ENCODE results near the gene TBC1D10B.
A peak's percentile ranks its signal among the peaks of the same experiment; 100 is the strongest.

TBC1D10B gene

DNA sequence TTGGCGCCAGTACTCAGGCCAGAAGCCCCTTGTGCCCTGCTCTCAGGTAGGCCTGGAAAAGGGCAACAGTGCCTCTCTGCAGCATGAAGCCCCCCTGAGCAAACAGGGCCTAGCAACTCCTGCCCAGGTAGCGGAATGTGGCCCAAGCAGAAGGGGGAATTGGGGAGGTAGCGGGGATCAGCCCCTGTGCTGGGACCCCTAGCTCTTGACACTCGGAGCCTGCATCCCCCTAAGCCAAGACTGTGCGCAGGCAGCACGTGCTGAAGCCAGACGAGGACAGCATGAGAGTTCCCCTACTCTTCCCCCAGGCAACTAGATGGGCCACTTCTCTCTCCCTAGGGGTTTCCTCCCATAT, 14.4 kb downstream of the TBC1D10B start:
- Histone ChIP-seq H3K27ac (replicated peaks) (peak overlapping the region; percentile 94), H3K4me3 (replicated peaks; ENCODE audit: insufficient read depth, low read length) (peak overlapping the region; percentile 95), H3K27me3 (ENCODE audit: insufficient read depth, poor library complexity, severe bottlenecking) (no peaks in the 10 kb centered on the region)
- TF ChIP-seq GABPA (IDR thresholded peaks at IDR 0.05; ENCODE audit: low read depth) (no peak), SPI1 (IDR thresholded peaks at IDR 0.05; ENCODE audit: borderline replicate concordance, low read depth) (no peak), POLR2AphosphoS5 (IDR thresholded peaks at IDR 0.05; ENCODE audit: low read depth) (no peak; the same call in 1 of the 2 replicates)
- TF ChIP-seq, protein P1, sequence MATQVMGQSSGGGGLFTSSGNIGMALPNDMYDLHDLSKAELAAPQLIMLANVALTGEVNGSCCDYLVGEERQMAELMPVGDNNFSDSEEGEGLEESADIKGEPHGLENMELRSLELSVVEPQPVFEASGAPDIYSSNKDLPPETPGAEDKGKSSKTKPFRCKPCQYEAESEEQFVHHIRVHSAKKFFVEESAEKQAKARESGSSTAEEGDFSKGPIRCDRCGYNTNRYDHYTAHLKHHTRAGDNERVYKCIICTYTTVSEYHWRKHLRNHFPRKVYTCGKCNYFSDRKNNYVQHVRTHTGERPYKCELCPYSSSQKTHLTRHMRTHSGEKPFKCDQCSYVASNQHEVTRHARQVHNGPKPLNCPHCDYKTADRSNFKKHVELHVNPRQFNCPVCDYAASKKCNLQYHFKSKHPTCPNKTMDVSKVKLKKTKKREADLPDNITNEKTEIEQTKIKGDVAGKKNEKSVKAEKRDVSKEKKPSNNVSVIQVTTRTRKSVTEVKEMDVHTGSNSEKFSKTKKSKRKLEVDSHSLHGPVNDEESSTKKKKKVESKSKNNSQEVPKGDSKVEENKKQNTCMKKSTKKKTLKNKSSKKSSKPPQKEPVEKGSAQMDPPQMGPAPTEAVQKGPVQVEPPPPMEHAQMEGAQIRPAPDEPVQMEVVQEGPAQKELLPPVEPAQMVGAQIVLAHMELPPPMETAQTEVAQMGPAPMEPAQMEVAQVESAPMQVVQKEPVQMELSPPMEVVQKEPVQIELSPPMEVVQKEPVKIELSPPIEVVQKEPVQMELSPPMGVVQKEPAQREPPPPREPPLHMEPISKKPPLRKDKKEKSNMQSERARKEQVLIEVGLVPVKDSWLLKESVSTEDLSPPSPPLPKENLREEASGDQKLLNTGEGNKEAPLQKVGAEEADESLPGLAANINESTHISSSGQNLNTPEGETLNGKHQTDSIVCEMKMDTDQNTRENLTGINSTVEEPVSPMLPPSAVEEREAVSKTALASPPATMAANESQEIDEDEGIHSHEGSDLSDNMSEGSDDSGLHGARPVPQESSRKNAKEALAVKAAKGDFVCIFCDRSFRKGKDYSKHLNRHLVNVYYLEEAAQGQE (IDR thresholded peaks at IDR 0.05; ENCODE audit: insufficient replicate concordance, low read depth), result no peak
- TF ChIP-seq, protein P2, sequence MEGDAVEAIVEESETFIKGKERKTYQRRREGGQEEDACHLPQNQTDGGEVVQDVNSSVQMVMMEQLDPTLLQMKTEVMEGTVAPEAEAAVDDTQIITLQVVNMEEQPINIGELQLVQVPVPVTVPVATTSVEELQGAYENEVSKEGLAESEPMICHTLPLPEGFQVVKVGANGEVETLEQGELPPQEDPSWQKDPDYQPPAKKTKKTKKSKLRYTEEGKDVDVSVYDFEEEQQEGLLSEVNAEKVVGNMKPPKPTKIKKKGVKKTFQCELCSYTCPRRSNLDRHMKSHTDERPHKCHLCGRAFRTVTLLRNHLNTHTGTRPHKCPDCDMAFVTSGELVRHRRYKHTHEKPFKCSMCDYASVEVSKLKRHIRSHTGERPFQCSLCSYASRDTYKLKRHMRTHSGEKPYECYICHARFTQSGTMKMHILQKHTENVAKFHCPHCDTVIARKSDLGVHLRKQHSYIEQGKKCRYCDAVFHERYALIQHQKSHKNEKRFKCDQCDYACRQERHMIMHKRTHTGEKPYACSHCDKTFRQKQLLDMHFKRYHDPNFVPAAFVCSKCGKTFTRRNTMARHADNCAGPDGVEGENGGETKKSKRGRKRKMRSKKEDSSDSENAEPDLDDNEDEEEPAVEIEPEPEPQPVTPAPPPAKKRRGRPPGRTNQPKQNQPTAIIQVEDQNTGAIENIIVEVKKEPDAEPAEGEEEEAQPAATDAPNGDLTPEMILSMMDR (IDR thresholded peaks at IDR 0.05; ENCODE audit: insufficient read depth, low read length), result no peak
- DNase-seq (ENCODE audit: low read depth in 1 of 2, low spot score in 1 of 2), result no peak

DNA sequence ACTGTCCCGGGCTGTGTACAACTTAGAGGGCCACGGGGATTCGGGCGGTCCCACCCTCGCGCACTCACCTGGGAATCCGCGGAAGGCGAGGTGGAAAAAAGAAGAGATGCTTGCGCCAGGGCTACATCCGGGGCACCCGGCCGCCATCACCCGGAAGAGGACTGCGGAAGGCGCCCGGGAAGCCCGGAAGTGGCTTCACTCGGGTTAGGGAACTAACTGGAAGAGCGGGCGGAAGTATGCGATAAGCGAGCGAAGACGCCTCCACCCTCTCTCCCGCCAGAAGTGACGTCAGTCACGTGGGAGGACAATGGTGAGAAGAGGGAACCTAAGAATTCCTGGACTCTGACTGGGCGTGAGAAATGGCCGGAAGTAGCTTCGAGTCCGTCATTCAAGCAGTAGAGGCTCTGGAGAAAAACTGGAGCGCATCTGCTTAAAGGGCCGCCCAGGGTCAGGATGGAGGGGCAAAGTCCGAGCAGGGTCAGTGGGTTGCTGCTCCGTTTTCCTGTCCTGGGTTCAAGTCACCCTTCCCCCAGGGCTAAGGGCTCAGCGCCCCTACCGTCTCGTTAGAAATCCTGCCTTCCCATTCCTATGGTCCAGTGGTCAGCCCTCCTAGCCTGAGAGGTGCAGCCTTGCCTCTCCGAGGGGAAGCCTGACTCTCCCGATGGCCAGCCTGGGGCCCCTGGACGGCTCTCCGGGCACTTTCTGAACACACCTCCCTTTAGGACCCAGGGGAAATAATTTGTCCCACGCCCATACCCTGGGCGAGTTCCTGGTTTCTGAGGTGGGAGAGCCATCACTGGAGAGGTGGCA, 14.9 kb downstream of the TBC1D10B start, which contains the start of gene CD2BP2:
Gene CD2BP2 (minus strand): TSS at position 165 of the 810 bp plus-strand sequence. CDS start 627 bp downstream, outside the sequence.
- H3K27me3 ChIP-seq (ENCODE audit: insufficient read depth, poor library complexity, severe bottlenecking), result no peaks in the 10 kb centered on the region
- peak; percentile 75; the same call in 1 of the 2 replicates for TF ChIP-seq SPI1 (IDR thresholded peaks at IDR 0.05; ENCODE audit: borderline replicate concordance, low read depth)
- TF ChIP-seq GABPA (IDR thresholded peaks at IDR 0.05; ENCODE audit: low read depth), result peak; percentile 95
- TF ChIP-seq POLR2AphosphoS5 (IDR thresholded peaks at IDR 0.05; ENCODE audit: low read depth), result peak; percentile 58; the same call in 1 of the 2 replicates
- TF ChIP-seq, protein P1 (IDR thresholded peaks at IDR 0.05; ENCODE audit: insufficient replicate concordance, low read depth), result peak; percentile 27
- TF ChIP-seq, protein P2 (IDR thresholded peaks at IDR 0.05; ENCODE audit: insufficient read depth, low read length), result no peak
- H3K27ac ChIP-seq (replicated peaks), result peak within 1 kb of the TSS; percentile 94
- peak; percentile 98 to 99 for DNase-seq (ENCODE audit: low read depth in 1 of 2, low spot score in 1 of 2)
- peak within 1 kb of the TSS; percentile 95 for H3K4me3 ChIP-seq (replicated peaks; ENCODE audit: insufficient read depth, low read length)

DNA sequence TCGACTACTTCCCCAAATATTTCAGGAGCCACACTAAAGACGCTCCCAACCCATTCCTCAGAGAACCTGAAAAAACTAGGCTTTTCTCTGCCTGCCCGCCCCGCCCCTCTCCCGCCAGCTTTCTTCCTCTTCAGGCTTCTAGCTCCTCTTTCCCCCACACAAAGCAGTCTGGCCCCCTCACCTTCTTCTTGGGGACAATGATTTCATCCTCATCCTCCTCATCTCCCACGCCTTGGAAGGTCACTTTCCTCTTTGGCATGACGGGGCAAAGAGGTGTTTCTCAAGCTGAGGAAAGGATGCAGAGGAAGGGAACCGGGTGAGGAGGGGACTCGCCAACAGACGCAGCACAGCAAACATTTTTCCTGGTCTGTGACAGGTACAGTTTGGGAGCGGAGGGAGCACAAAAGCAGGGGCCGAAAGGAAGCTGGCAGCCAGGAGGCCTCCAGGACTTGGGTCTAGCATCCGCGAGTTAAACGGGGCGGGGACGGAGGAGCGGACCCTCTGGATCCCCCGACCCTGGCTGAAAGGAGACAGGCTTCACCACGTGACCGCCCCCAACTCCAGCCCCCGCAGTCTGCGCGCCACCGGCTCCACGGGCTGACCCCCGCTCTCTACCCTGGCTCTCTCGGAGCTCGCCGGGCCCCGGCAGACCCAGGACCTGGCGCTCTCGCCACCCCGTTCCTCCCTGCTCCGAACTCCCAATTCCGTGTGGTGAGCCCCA, 15.7 kb downstream of the TBC1D10B start:
- H3K27me3 ChIP-seq (ENCODE audit: insufficient read depth, poor library complexity, severe bottlenecking), result no peaks in the 10 kb centered on the region
- no peak for DNase-seq (ENCODE audit: low read depth in 1 of 2, low spot score in 1 of 2)
- TF ChIP-seq, protein P2 (IDR thresholded peaks at IDR 0.05; ENCODE audit: insufficient read depth, low read length), result no peak
- TF ChIP-seq GABPA (IDR thresholded peaks at IDR 0.05; ENCODE audit: low read depth), result no peak
- TF ChIP-seq, protein P1 (IDR thresholded peaks at IDR 0.05; ENCODE audit: insufficient replicate concordance, low read depth), result no peak
- no peak for TF ChIP-seq POLR2AphosphoS5 (IDR thresholded peaks at IDR 0.05; ENCODE audit: low read depth)
- no peak for TF ChIP-seq SPI1 (IDR thresholded peaks at IDR 0.05; ENCODE audit: borderline replicate concordance, low read depth)
- peak overlapping the region; percentile 95 for H3K4me3 ChIP-seq (replicated peaks; ENCODE audit: insufficient read depth, low read length)
- H3K27ac ChIP-seq (replicated peaks), result peak overlapping the region; percentile 94

All from HL-60 (cell line).